ENCODE data around the gene TPBGL.

TPBGL gene

GRCh38 chr11:75254326-75254725 is 13.8 kb downstream of the TPBGL start:
- Histone ChIP-seq H2AFZ (ENCODE audit: low read length) (no peak overlapping the region), H3K4me2 (ENCODE audit: insufficient read depth, low read length, poor library complexity, severe bottlenecking) (no peak overlapping the region), H3K27ac (replicated peaks; ENCODE audit: low read length) (no peak overlapping the region), H3K9me3 (replicated peaks in 1 of 2; ENCODE audit: control insufficient read depth in 2 of 2, insufficient read depth in 1 of 2, low read depth in 1 of 2, low read length in 2 of 2) (peaks cover 0 to 1% of the 10 kb centered on the region in 2 donors), H3K18ac (ENCODE audit: low read length) (no peak overlapping the region), H3K27me3 (ENCODE audit: control insufficient read depth in 3 of 3, insufficient read depth in 3 of 3, low read depth in 1 of 3, low read length in 3 of 3) (no peaks in the 10 kb centered on the region), H2BK12ac (ENCODE audit: low read length) (no peak overlapping the region), H2BK15ac (ENCODE audit: low read length) (no peak overlapping the region), H3K36me3 (replicated peaks in 1 of 2; ENCODE audit: control insufficient read depth in 2 of 2, insufficient read depth in 2 of 2, low read length in 2 of 2) (no peaks in the 10 kb centered on the region), H2BK120ac (ENCODE audit: low read depth, low read length) (no peak overlapping the region), H3K4ac (ENCODE audit: low read length) (no peak overlapping the region), H4K91ac (ENCODE audit: low read depth, low read length, poor library complexity) (no peak overlapping the region), H3K9ac (ENCODE audit: low read depth, low read length, poor library complexity) (no peak overlapping the region), H4K8ac (ENCODE audit: low read depth, low read length) (no peak overlapping the region), H2AK5ac (ENCODE audit: low read depth, low read length) (no peak overlapping the region), H3K79me1 (ENCODE audit: low read depth, low read length) (no peaks in the 10 kb centered on the region), H3K23ac (ENCODE audit: low read depth, low read length, poor library complexity) (no peak overlapping the region), H3K14ac (ENCODE audit: low read length) (no peak overlapping the region), H3K4me3 (ENCODE audit: low read length in 2 of 2) (no peak overlapping the region), H3K4me1 (ENCODE audit: control insufficient read depth in 2 of 2, insufficient read depth in 1 of 2, low read depth in 1 of 2, low read length in 2 of 2) (no peaks in the 10 kb centered on the region), H2BK5ac (ENCODE audit: low read length) (no peak overlapping the region)
- DNase-seq (ENCODE audit: low spot score) = no peak

GRCh38 chr11:75260396-75261170 is 20.0 kb downstream of the TPBGL start:
- H3K23ac ChIP-seq (ENCODE audit: low read depth, low read length, poor library complexity) = peak overlapping the region; percentile 45
- no peak overlapping the region for H3K14ac ChIP-seq (ENCODE audit: low read length)
- H3K27ac ChIP-seq (replicated peaks; ENCODE audit: low read length) = no peak overlapping the region
- no peak overlapping the region for H3K4ac ChIP-seq (ENCODE audit: low read length)
- peak overlapping the region in 1 of 2 donors; percentile 32 for H3K4me3 ChIP-seq (ENCODE audit: low read length in 2 of 2)
- H4K8ac ChIP-seq (ENCODE audit: low read depth, low read length) = no peak overlapping the region
- DNase-seq (ENCODE audit: low spot score) = no peak
- no peaks in the 10 kb centered on the region for H3K27me3 ChIP-seq (ENCODE audit: control insufficient read depth in 3 of 3, insufficient read depth in 3 of 3, low read depth in 1 of 3, low read length in 3 of 3)
- H3K4me1 ChIP-seq (ENCODE audit: control insufficient read depth in 2 of 2, insufficient read depth in 1 of 2, low read depth in 1 of 2, low read length in 2 of 2) = no peaks in the 10 kb centered on the region
- no peak overlapping the region for H2BK12ac ChIP-seq (ENCODE audit: low read length)
- H2BK120ac ChIP-seq (ENCODE audit: low read depth, low read length) = no peak overlapping the region
- H2BK15ac ChIP-seq (ENCODE audit: low read length) = no peak overlapping the region
- H2BK5ac ChIP-seq (ENCODE audit: low read length) = no peak overlapping the region
- no peak overlapping the region for H2AFZ ChIP-seq (ENCODE audit: low read length)
- no peak overlapping the region for H3K9ac ChIP-seq (ENCODE audit: low read depth, low read length, poor library complexity)
- peaks cover 0 to 3% of the 10 kb centered on the region in 2 donors for H3K36me3 ChIP-seq (replicated peaks in 1 of 2; ENCODE audit: control insufficient read depth in 2 of 2, insufficient read depth in 2 of 2, low read length in 2 of 2)
- H3K9me3 ChIP-seq (replicated peaks in 1 of 2; ENCODE audit: control insufficient read depth in 2 of 2, insufficient read depth in 1 of 2, low read depth in 1 of 2, low read length in 2 of 2) = no peaks in the 10 kb centered on the region
- H2AK5ac ChIP-seq (ENCODE audit: low read depth, low read length) = no peak overlapping the region
- H3K4me2 ChIP-seq (ENCODE audit: insufficient read depth, low read length, poor library complexity, severe bottlenecking) = no peak overlapping the region
- no peak overlapping the region for H4K91ac ChIP-seq (ENCODE audit: low read depth, low read length, poor library complexity)
- WGBS, 2 donors (ENCODE audit: extremely low coverage in 2 of 2, insufficient read length in 2 of 2, insufficient replicate concordance in 1 of 2) = no CpG with 5 or more reads among the region's 10 CpGs
- no peaks in the 10 kb centered on the region for H3K79me1 ChIP-seq (ENCODE audit: low read depth, low read length)
- H3K18ac ChIP-seq (ENCODE audit: low read length) = peak overlapping the region; percentile 52

GRCh38 chr11:75261902-75262361 is 21.4 kb downstream of the TPBGL start:
- H3K27ac ChIP-seq (replicated peaks; ENCODE audit: low read length) = no peak overlapping the region
- H2BK5ac ChIP-seq (ENCODE audit: low read length) = no peak overlapping the region
- no peak overlapping the region for H2BK120ac ChIP-seq (ENCODE audit: low read depth, low read length)
- H3K18ac ChIP-seq (ENCODE audit: low read length) = no peak overlapping the region
- H3K23ac ChIP-seq (ENCODE audit: low read depth, low read length, poor library complexity) = no peak overlapping the region
- WGBS, 2 donors (ENCODE audit: extremely low coverage in 2 of 2, insufficient read length in 2 of 2, insufficient replicate concordance in 1 of 2) = no CpG with 5 or more reads among the region's 6 CpGs
- H4K91ac ChIP-seq (ENCODE audit: low read depth, low read length, poor library complexity) = no peak overlapping the region
- no peak overlapping the region for H3K4me2 ChIP-seq (ENCODE audit: insufficient read depth, low read length, poor library complexity, severe bottlenecking)
- H2BK12ac ChIP-seq (ENCODE audit: low read length) = no peak overlapping the region
- H3K9ac ChIP-seq (ENCODE audit: low read depth, low read length, poor library complexity) = no peak overlapping the region
- DNase-seq (ENCODE audit: low spot score) = no peak
- no peaks in the 10 kb centered on the region for H3K27me3 ChIP-seq (ENCODE audit: control insufficient read depth in 3 of 3, insufficient read depth in 3 of 3, low read depth in 1 of 3, low read length in 3 of 3)
- H2AK5ac ChIP-seq (ENCODE audit: low read depth, low read length) = no peak overlapping the region
- no peak overlapping the region for H4K8ac ChIP-seq (ENCODE audit: low read depth, low read length)
- H3K36me3 ChIP-seq (replicated peaks in 1 of 2; ENCODE audit: control insufficient read depth in 2 of 2, insufficient read depth in 2 of 2, low read length in 2 of 2) = peaks cover 0 to 8% of the 10 kb centered on the region in 2 donors
- H3K14ac ChIP-seq (ENCODE audit: low read length) = no peak overlapping the region
- no peak overlapping the region for H2BK15ac ChIP-seq (ENCODE audit: low read length)
- H3K4me1 ChIP-seq (ENCODE audit: control insufficient read depth in 2 of 2, insufficient read depth in 1 of 2, low read depth in 1 of 2, low read length in 2 of 2) = no peaks in the 10 kb centered on the region
- H2AFZ ChIP-seq (ENCODE audit: low read length) = no peak overlapping the region
- no peak overlapping the region for H3K4me3 ChIP-seq (ENCODE audit: low read length in 2 of 2)
- H3K9me3 ChIP-seq (replicated peaks in 1 of 2; ENCODE audit: control insufficient read depth in 2 of 2, insufficient read depth in 1 of 2, low read depth in 1 of 2, low read length in 2 of 2) = no peaks in the 10 kb centered on the region
- H3K4ac ChIP-seq (ENCODE audit: low read length) = no peak overlapping the region
- no peaks in the 10 kb centered on the region for H3K79me1 ChIP-seq (ENCODE audit: low read depth, low read length)

- H2AFZ ChIP-seq (ENCODE audit: low read length) = no peak overlapping the region
- no peak for DNase-seq (ENCODE audit: low spot score)
- no peak overlapping the region for H3K4ac ChIP-seq (ENCODE audit: low read length)
- H2BK5ac ChIP-seq (ENCODE audit: low read length) = no peak overlapping the region
- no peak overlapping the region for H3K23ac ChIP-seq (ENCODE audit: low read depth, low read length, poor library complexity)
- no peak overlapping the region for H3K4me3 ChIP-seq (ENCODE audit: low read length in 2 of 2)
- H3K79me1 ChIP-seq (ENCODE audit: low read depth, low read length) = no peaks in the 10 kb centered on the region
- H2BK12ac ChIP-seq (ENCODE audit: low read length) = no peak overlapping the region
- H3K4me2 ChIP-seq (ENCODE audit: insufficient read depth, low read length, poor library complexity, severe bottlenecking) = no peak overlapping the region
- peak overlapping the region; percentile 33 for H3K18ac ChIP-seq (ENCODE audit: low read length)
- no peak overlapping the region for H2AK5ac ChIP-seq (ENCODE audit: low read depth, low read length)
- H4K91ac ChIP-seq (ENCODE audit: low read depth, low read length, poor library complexity) = no peak overlapping the region
- no peak overlapping the region for H3K9ac ChIP-seq (ENCODE audit: low read depth, low read length, poor library complexity)
- H4K8ac ChIP-seq (ENCODE audit: low read depth, low read length) = no peak overlapping the region
- no peak overlapping the region for H3K14ac ChIP-seq (ENCODE audit: low read length)
- no peaks in the 10 kb centered on the region for H3K9me3 ChIP-seq (replicated peaks in 1 of 2; ENCODE audit: control insufficient read depth in 2 of 2, insufficient read depth in 1 of 2, low read depth in 1 of 2, low read length in 2 of 2)
- no peak overlapping the region for H2BK120ac ChIP-seq (ENCODE audit: low read depth, low read length)
- no peak overlapping the region for H3K27ac ChIP-seq (replicated peaks; ENCODE audit: low read length)
- H2BK15ac ChIP-seq (ENCODE audit: low read length) = no peak overlapping the region
- H3K27me3 ChIP-seq (ENCODE audit: control insufficient read depth in 3 of 3, insufficient read depth in 3 of 3, low read depth in 1 of 3, low read length in 3 of 3) = no peaks in the 10 kb centered on the region
- WGBS, 2 donors (ENCODE audit: extremely low coverage in 2 of 2, insufficient read length in 2 of 2, insufficient replicate concordance in 1 of 2) = no CpG with 5 or more reads among the region's 4 CpGs
- H3K4me1 ChIP-seq (ENCODE audit: control insufficient read depth in 2 of 2, insufficient read depth in 1 of 2, low read depth in 1 of 2, low read length in 2 of 2) = no peaks in the 10 kb centered on the region
- peaks cover 0 to 8% of the 10 kb centered on the region in 2 donors for H3K36me3 ChIP-seq (replicated peaks in 1 of 2; ENCODE audit: control insufficient read depth in 2 of 2, insufficient read depth in 2 of 2, low read length in 2 of 2)
Measured at GRCh38 chr11:75262436-75262835, 21.9 kb downstream of the TPBGL start.

All from neuronal stem cell (in vitro differentiated cells).